IPS DF 19.7 (cell line): ENCODE results near the gene HIBCH.
"Not testable (repeated sequence)": the region's sequence is repeated elsewhere in the genome, so short reads cannot be mapped to it uniquely, and the experiment has no call there.

Source experiments
- DNase-seq: peaks from one replicate; pipeline ENCODE4 v3.0.0-alpha.2; 2013; ENCODE audit warnings: low read depth, low spot score

The HIBCH gene

DNA sequence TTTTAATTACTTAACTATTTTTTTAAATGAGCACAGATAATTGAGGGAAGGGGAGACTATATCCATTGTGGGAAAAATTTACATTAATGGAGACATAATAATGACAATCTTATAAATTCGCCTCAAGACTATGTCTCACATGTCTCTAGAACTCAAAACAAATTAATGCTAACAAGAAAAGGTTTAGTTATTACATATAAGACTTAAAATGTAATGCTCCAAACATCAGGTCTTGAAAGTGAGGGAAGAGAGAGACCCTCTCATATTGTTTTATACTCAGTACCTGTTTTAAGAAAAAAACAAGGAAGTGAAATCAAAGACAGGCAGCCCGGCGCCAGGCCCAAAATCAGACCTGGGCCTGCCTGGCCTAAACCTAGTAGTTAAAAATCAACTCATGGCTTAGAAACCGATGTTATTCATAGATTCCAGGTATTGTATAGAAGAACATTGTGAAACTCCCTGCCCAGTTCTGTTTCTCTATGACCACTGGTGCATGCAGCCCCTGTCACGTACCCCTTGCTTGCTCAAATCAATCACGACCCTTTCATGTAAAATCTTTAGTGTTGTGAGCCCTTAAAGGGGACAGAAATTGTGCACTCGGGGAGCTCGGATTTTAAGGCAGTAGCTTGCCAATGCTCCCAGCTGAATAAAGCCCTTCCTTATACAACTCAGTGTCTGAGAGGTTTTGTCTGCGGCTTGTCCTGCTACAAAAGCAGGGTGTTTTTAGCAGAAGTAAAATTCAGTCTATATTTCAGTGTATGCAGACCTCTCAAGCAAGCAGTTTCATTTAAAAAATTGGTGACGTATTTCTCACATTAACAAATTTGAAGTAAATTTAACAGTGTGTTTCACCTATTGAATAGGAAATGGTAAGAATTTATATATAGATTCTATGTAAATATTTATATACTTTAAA, 161.8 kb downstream of the HIBCH start:
- not testable (repeated sequence) for DNase-seq

DNA sequence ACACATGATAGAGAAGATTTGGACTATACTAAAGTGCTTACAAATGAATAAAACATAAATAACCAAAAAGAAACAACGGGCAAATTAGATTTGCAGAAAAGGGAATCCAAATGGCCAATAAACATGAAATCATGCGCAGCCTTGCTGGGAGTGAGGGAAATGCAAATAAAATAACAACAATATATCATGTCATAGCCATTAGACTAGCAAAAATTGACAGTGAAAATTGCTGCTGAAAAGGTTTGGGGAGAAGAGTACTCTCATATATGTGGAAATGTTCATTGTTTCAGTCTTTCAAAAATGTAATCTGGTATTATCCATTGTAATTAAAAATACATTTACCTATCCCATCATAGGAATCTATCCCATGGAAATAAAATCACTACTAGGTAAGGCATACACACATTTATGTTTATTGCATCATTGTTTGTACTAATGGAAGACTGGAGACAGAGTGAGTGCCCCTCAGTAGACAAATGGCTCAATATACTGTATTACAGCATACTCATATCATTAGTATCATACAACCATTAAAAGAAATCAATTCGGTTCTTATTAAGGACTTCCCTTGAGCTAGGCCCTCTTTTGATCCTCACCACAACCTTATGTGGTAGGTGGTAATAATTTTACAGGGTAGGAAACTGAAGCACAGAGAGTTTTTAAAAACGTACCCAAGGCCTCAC, 163.0 kb downstream of the HIBCH start:
- DNase-seq, result no peak
